GM19023 (cell line): ENCODE results near the gene UNKL.
A peak's percentile ranks its signal among the peaks of the same experiment; 100 is the strongest.

Experiments
- ATAC-seq: cut with Tn5 transposase; IDR thresholded peaks from one replicate; pipeline ENCODE4 v1.9.1; 2021; ENCODE audit warnings: mild to moderate bottlenecking, moderate library complexity; ENCODE audit not compliant: unreplicated experiment

Gene UNKL

GRCh38 chr16:1407753-1408152 lies 6.8 kb downstream of the UNKL start:
- no peak for ATAC-seq

- no peak for ATAC-seq
Observed at GRCh38 chr16:1403733-1404132, 10.8 kb downstream of the UNKL start.

- ATAC-seq = no peak
Observed at GRCh38 chr16:1403036-1403435, 11.5 kb downstream of the UNKL start.

GRCh38 chr16:1401758-1402154 lies 12.7 kb downstream of the UNKL start:
- no peak for ATAC-seq

- no peak for ATAC-seq
Observed at GRCh38 chr16:1401061-1401757, 13.3 kb downstream of the UNKL start.

GRCh38 chr16:1398826-1399581 lies 15.5 kb downstream of the UNKL start:
- no peak for ATAC-seq

- ATAC-seq = no peak
Observed at GRCh38 chr16:1398351-1398750, 16.2 kb downstream of the UNKL start.

- ATAC-seq = no peak
Observed at GRCh38 chr16:1397779-1398178, 16.7 kb downstream of the UNKL start.

- no peak for ATAC-seq
Observed at GRCh38 chr16:1395444-1396031, 19.0 kb downstream of the UNKL start.

- ATAC-seq = no peak
Observed at GRCh38 chr16:1394367-1394951, 20.0 kb downstream of the UNKL start.

GRCh38 chr16:1393613-1394176 lies 20.8 kb downstream of the UNKL start:
- no peak for ATAC-seq

- no peak for ATAC-seq
Observed at GRCh38 chr16:1392826-1393225, 21.7 kb downstream of the UNKL start.

GRCh38 chr16:1390239-1390779 lies 24.2 kb downstream of the UNKL start:
- no peak for ATAC-seq

GRCh38 chr16:1389762-1390161 lies 24.7 kb downstream of the UNKL start:
- ATAC-seq = no peak

GRCh38 chr16:1387331-1387730 lies 27.2 kb downstream of the UNKL start:
- ATAC-seq = no peak

- ATAC-seq = no peak
Observed at GRCh38 chr16:1385232-1385631, 29.3 kb downstream of the UNKL start.

- no peak for ATAC-seq
Observed at GRCh38 chr16:1383556-1383955, 30.9 kb downstream of the UNKL start.

- ATAC-seq = no peak
Observed at GRCh38 chr16:1381612-1382406, 32.7 kb downstream of the UNKL start.

- ATAC-seq = no peak
Observed at GRCh38 chr16:1380195-1380594, 34.3 kb downstream of the UNKL start.

GRCh38 chr16:1379304-1380076 lies 35.0 kb downstream of the UNKL start:
- ATAC-seq = peak; percentile 55
